ENCODE results near the gene RNF150. TPM values are rescaled to one million over a fixed set of nuclear protein-coding genes. Genes with fewer than 3 reads are reported as not detected.

The RNF150 gene
- total RNA-seq, 1 donor from 2014 or later: 3.3 TPM

DNA sequence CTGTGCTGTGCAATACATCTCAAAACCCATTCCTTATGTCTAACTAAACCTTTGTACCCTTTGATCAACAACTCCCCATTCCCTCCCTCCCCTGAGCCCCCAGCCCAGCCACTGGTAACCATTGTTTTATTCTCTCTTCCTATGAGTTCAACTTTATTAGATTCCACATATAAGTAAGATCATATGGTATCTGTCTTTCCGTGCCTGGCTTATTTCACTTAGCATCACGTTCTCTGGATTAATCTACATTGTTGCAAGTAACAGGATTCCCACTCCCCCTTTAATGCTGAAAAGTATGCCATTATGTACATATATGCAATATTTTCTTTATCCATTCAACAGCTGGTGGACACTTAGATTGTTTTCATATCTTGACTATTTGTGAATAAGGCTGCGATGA lies 119.4 kb downstream of the RNF150 start:
- Histone ChIP-seq H3K27ac (no peak overlapping the region), H3K36me3 (no peaks in the 10 kb centered on the region), H3K4me3 (no peak overlapping the region), H3K4me1 (no peaks in the 10 kb centered on the region), H3K9me3 (no peaks in the 10 kb centered on the region), H3K27me3 (ENCODE audit: low read depth) (no peaks in the 10 kb centered on the region)
- DNase-seq: no peak
- TF ChIP-seq, protein P1, sequence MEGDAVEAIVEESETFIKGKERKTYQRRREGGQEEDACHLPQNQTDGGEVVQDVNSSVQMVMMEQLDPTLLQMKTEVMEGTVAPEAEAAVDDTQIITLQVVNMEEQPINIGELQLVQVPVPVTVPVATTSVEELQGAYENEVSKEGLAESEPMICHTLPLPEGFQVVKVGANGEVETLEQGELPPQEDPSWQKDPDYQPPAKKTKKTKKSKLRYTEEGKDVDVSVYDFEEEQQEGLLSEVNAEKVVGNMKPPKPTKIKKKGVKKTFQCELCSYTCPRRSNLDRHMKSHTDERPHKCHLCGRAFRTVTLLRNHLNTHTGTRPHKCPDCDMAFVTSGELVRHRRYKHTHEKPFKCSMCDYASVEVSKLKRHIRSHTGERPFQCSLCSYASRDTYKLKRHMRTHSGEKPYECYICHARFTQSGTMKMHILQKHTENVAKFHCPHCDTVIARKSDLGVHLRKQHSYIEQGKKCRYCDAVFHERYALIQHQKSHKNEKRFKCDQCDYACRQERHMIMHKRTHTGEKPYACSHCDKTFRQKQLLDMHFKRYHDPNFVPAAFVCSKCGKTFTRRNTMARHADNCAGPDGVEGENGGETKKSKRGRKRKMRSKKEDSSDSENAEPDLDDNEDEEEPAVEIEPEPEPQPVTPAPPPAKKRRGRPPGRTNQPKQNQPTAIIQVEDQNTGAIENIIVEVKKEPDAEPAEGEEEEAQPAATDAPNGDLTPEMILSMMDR (IDR thresholded peaks at IDR 0.05): no peak
- no peak for ATAC-seq
- intact Hi-C loops (cut with DNase I): no loop called here

DNA sequence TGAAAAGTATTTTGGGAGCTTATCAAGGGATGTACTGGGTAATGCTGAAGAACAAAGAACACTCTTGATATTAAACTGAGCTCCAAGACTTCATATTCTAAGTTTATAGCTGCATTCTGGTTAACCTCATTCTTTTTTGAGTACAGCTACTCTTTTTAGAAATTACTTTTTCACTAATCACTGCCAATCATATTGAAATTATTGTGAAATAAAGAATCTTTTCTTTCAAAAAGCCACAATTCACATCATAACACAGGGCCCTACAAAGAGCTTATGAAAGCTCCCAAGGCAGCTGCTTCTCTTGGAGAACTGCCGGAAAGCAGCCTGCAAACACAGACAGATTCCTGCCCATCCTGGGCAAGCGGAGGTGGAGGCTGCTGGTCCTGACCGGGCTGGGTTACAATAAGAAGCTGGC lies 121.4 kb downstream of the RNF150 start:
- TF ChIP-seq, protein P1 (IDR thresholded peaks at IDR 0.05): no peak
- ATAC-seq: no peak
- DNase-seq: no peak

DNA sequence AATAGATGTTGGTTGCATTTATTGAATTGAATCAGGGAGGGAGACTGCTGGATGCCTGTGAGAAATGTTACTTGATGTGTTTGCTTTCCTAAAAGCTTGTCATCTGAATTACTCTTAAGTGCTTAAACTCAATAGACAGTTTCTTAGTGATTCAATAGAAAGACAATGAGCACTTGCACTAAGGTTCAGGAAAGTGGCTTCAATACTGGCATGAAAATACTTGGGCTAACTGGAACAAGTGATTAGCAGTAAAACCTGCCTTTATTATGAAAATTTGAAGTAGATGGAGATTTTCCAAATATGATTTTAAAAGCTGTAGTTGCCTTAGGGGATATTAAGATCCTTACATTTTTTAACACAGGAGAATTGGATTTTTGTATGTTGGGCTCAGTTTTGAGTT lies 123.3 kb downstream of the RNF150 start:
- no peak for ATAC-seq
- H3K4me3 ChIP-seq: no peak overlapping the region
- H3K36me3 ChIP-seq: no peaks in the 10 kb centered on the region
- H3K27ac ChIP-seq: no peak overlapping the region
- no peaks in the 10 kb centered on the region for H3K4me1 ChIP-seq
- TF ChIP-seq, protein P1 (IDR thresholded peaks at IDR 0.05): no peak
- intact Hi-C loops (cut with DNase I): no loop called here
- no peaks in the 10 kb centered on the region for H3K27me3 ChIP-seq (ENCODE audit: low read depth)
- no peak for DNase-seq
- H3K9me3 ChIP-seq: no peaks in the 10 kb centered on the region

More for the DNA sequence above, 121.4 kb downstream of the RNF150 start:
- H3K36me3 ChIP-seq: no peaks in the 10 kb centered on the region
- H3K27ac ChIP-seq: no peak overlapping the region
- H3K4me1 ChIP-seq: no peaks in the 10 kb centered on the region
- intact Hi-C loops (cut with DNase I): no loop called here
- no peak overlapping the region for H3K4me3 ChIP-seq
- H3K27me3 ChIP-seq (ENCODE audit: low read depth): no peaks in the 10 kb centered on the region
- no peaks in the 10 kb centered on the region for H3K9me3 ChIP-seq

DNA sequence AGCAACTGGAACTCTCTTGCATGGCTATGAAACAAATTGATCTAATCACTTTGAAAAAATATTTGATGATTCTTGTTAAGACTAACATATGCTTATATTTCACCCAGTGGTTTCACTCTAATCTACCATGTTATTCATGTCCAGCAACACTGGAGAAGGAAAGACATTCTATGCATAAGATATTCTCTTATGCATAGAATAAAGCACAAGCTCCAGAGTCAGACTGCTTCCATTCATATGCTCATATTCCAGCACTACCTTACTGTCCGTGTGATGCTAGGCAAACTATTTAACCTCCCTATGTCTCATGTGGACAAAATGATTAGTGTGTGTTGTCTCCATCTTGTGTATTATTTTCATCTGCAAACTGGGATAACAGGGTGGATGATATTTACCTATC lies 124.1 kb downstream of the RNF150 start:
- Histone ChIP-seq H3K27me3 (ENCODE audit: low read depth) (no peaks in the 10 kb centered on the region), H3K4me1 (no peaks in the 10 kb centered on the region), H3K27ac (no peak overlapping the region), H3K9me3 (no peaks in the 10 kb centered on the region), H3K36me3 (no peaks in the 10 kb centered on the region), H3K4me3 (no peak overlapping the region)
- intact Hi-C loops (cut with DNase I): no loop called here
- TF ChIP-seq, protein P1 (IDR thresholded peaks at IDR 0.05): no peak
- ATAC-seq (no peak), DNase-seq (no peak)

DNA sequence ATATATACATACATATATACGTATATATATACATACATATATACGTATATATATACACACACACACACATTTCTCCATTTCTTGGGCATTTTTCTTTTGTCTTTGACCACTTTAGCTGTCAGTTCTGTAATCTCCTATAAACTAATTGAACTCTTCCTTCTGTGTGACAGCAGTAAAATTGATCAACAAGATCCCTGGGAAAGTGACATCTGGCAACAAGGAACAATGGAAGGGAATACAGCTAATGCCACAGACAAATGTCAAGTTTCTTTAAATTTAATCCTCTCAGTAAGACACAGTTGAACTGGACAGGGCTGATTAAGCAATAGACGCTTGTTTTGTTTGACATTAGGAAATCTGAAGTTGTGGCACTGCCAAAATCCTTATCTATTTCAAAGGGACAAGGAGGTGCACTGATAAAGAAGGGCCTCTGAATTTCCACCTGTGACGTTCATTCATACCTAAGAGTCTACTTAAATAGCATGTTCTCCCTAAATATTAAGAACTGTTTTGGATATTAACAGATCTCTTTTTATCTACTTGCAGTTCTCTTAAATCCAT lies 126.9 kb downstream of the RNF150 start:
- intact Hi-C loops (cut with DNase I): no loop called here
- TF ChIP-seq, protein P1 (IDR thresholded peaks at IDR 0.05): no peak
- Histone ChIP-seq H3K36me3 (no peaks in the 10 kb centered on the region), H3K27me3 (ENCODE audit: low read depth) (no peaks in the 10 kb centered on the region), H3K9me3 (no peaks in the 10 kb centered on the region), H3K4me3 (no peak overlapping the region), H3K4me1 (peaks cover 6% of the 10 kb centered on the region), H3K27ac (no peak overlapping the region)
- DNase-seq (no peak), ATAC-seq (peak; percentile 27 to 82)

Measured in lower lobe of right lung (tissue), 2 donors.